ENCODE data around the gene AFAP1L1.
A peak's percentile ranks its signal among the peaks of the same experiment; 100 is the strongest.

Gene AFAP1L1

GRCh38 chr5:149345147-149345891 is 73.7 kb downstream of the AFAP1L1 start, which contains the start of gene GRPEL2 (continued):
- TF ChIP-seq ZNF837 (tag by site-specific recombination; IDR thresholded peaks at IDR 0.05) = no peak
- TF ChIP-seq FEZF1 (tag by site-specific recombination; IDR thresholded peaks at IDR 0.05) = no peak
- TF ChIP-seq PRDM10 (tag by site-specific recombination; IDR thresholded peaks at IDR 0.05) = no peak
- TF ChIP-seq ZNF19 (tag by site-specific recombination; IDR thresholded peaks at IDR 0.05; ENCODE audit: low read depth) = no peak
- TF ChIP-seq ZNF404 (tag by site-specific recombination; IDR thresholded peaks at IDR 0.05) = no peak
- no peak for TF ChIP-seq ZNF274 (IDR thresholded peaks at IDR 0.05; ENCODE audit: low read length)
- no peak for TF ChIP-seq ZNF274 (tag by site-specific recombination; IDR thresholded peaks at IDR 0.05; ENCODE audit: borderline replicate concordance)
- no peak; the same call in 1 of the 2 replicates for TF ChIP-seq KLF7 (tag by site-specific recombination; IDR thresholded peaks at IDR 0.05; ENCODE audit: borderline replicate concordance)
- no peak for TF ChIP-seq ZNF571 (tag by site-specific recombination; IDR thresholded peaks at IDR 0.05)
- no peak for TF ChIP-seq SCRT1 (tag by site-specific recombination; IDR thresholded peaks at IDR 0.05; ENCODE audit: borderline replicate concordance)
- TF ChIP-seq IKZF3 (tag by site-specific recombination; IDR thresholded peaks at IDR 0.05) = no peak
- no peak for TF ChIP-seq ZNF624 (tag by site-specific recombination; IDR thresholded peaks at IDR 0.05)
- peak; percentile 96 for TF ChIP-seq ZNF518A (tag by site-specific recombination; conservative IDR thresholded peaks at IDR 0.05; ENCODE audit: low read depth)
- TF ChIP-seq ZNF26 (tag by site-specific recombination; IDR thresholded peaks at IDR 0.05) = no peak
- peak; percentile 84 for TF ChIP-seq ZSCAN23 (tag by site-specific recombination; IDR thresholded peaks at IDR 0.05)
- TF ChIP-seq ZNF140 (tag by site-specific recombination; IDR thresholded peaks at IDR 0.05) = no peak
- TF ChIP-seq ZBTB48 (tag by site-specific recombination; IDR thresholded peaks at IDR 0.05) = peak; percentile 28; the same call in 1 of the 2 replicates
- no peak for TF ChIP-seq ZNF350 (tag by site-specific recombination; IDR thresholded peaks at IDR 0.05)
- no peak for TF ChIP-seq ZNF184 (tag by site-specific recombination; IDR thresholded peaks at IDR 0.05)
- TF ChIP-seq ZSCAN30 (tag by site-specific recombination; IDR thresholded peaks at IDR 0.05) = peak; percentile 65; the same call in 1 of the 2 replicates
- peak; percentile 58 for TF ChIP-seq ZNF843 (tag by site-specific recombination; IDR thresholded peaks at IDR 0.05)
- TF ChIP-seq BCL11B (tag by site-specific recombination; IDR thresholded peaks at IDR 0.05; ENCODE audit: low read depth) = no peak
- TF ChIP-seq, protein P1, sequence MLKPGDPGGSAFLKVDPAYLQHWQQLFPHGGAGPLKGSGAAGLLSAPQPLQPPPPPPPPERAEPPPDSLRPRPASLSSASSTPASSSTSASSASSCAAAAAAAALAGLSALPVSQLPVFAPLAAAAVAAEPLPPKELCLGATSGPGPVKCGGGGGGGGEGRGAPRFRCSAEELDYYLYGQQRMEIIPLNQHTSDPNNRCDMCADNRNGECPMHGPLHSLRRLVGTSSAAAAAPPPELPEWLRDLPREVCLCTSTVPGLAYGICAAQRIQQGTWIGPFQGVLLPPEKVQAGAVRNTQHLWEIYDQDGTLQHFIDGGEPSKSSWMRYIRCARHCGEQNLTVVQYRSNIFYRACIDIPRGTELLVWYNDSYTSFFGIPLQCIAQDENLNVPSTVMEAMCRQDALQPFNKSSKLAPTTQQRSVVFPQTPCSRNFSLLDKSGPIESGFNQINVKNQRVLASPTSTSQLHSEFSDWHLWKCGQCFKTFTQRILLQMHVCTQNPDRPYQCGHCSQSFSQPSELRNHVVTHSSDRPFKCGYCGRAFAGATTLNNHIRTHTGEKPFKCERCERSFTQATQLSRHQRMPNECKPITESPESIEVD (tag by site-specific recombination; IDR thresholded peaks at IDR 0.05) = no peak
- no peak for TF ChIP-seq TCF7L2 (IDR thresholded peaks at IDR 0.05; ENCODE audit: borderline replicate concordance, low read depth, low read length)
- TF ChIP-seq ZBTB1 (tag by site-specific recombination; IDR thresholded peaks at IDR 0.05) = no peak
- no peak for TF ChIP-seq ZNF169 (tag by site-specific recombination; IDR thresholded peaks at IDR 0.05)
- no peak for TF ChIP-seq ZNF530 (tag by site-specific recombination; IDR thresholded peaks at IDR 0.05; ENCODE audit: low read depth)
- no peak for TF ChIP-seq ZNF488 (tag by site-specific recombination; IDR thresholded peaks at IDR 0.05)

All from HEK293 (cell line).